ENCODE measurements around the gene SLC35G4.

DNA sequence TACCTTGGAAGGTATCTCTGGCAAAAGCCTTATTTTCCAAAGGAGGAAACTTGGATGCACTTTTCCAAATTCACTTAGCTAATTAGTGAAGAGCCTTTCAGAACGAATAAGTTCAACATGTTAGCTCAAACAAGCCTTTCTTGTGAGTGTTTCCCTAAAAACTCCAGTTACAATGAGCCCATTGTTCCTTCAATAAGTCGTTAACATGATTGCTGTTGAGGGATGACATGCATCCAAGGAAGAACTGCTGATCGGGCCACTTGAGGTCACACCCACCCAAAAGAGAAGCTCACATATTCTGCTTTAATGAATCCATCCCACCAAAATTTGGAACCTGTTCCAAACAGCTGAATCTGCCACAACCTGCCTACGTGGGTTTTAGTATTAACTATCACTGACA lies 48.1 kb upstream of the SLC35G4 start:
- TF ChIP-seq, protein P1, sequence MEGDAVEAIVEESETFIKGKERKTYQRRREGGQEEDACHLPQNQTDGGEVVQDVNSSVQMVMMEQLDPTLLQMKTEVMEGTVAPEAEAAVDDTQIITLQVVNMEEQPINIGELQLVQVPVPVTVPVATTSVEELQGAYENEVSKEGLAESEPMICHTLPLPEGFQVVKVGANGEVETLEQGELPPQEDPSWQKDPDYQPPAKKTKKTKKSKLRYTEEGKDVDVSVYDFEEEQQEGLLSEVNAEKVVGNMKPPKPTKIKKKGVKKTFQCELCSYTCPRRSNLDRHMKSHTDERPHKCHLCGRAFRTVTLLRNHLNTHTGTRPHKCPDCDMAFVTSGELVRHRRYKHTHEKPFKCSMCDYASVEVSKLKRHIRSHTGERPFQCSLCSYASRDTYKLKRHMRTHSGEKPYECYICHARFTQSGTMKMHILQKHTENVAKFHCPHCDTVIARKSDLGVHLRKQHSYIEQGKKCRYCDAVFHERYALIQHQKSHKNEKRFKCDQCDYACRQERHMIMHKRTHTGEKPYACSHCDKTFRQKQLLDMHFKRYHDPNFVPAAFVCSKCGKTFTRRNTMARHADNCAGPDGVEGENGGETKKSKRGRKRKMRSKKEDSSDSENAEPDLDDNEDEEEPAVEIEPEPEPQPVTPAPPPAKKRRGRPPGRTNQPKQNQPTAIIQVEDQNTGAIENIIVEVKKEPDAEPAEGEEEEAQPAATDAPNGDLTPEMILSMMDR (IDR thresholded peaks at IDR 0.05): no peak
- TF ChIP-seq POLR2A (IDR thresholded peaks at IDR 0.05): no peak
